AG04450 (cell line): Measurements from ENCODE around the gene EFEMP2. TPM values are rescaled to one million over a fixed set of nuclear protein-coding genes. Genes with fewer than 3 reads are reported as not detected.
"Not testable (repeated sequence)": the region's sequence is repeated elsewhere in the genome, so short reads cannot be mapped to it uniquely, and the experiment has no call there.

Experiments
- CTCF ChIA-PET: fragments of 300-600, 350-600 bp; formaldehyde crosslinking; extraction: SDS; loops from one replicate; lab custom pipeline; 2022; ENCODE audit warnings: antibody characterized with exemption, inconsistent platforms; lab: Charles Lee
- POLR2A ChIA-PET: fragments of 350-600 bp; formaldehyde crosslinking; extraction: SDS; loops from one replicate; lab custom pipeline; 2021; ENCODE audit warnings: antibody characterized with exemption, inconsistent platforms; lab: Yijun Ruan, JAX
- DNase-seq: peaks from one replicate; pipeline ENCODE4 v3.0.0-alpha.2; 2011; ENCODE audit warnings: low read depth, low spot score
- H3K27ac ChIP-seq: one replicate; pipeline ENCODE4 v1.5.1; 2012; ENCODE audit warnings: low read depth, low read length, control low read depth
- H3K27me3 ChIP-seq: one replicate; pipeline ENCODE4 v1.6.0; 2012; ENCODE audit warnings: low read length; ENCODE audit not compliant: control insufficient read depth, insufficient read depth
- H3K4me3 ChIP-seq: 2 replicates; pipeline ENCODE4 v1.5.1; 2011; ENCODE audit warnings: mild to moderate bottlenecking, low read depth, low read length, control low read depth
- H3K9me3 ChIP-seq: 2 replicates; pipeline ENCODE4 v1.5.1; 2012; ENCODE audit warnings: low read length; ENCODE audit not compliant: control insufficient read depth, insufficient read depth
- polyA plus RNA-seq: library from polyadenylated mRNA; depleted of rRNA; stranded (reverse); fragments of >200 nt; gene quantifications from 2 replicates; pipeline ENCODE4 v1.2.3, GENCODE V29; 2011
- TF ChIP-seq, protein P1 (sequence below): IDR thresholded peaks from 2 replicates; pipeline ENCODE4 v1.5.1; 2011; ENCODE audit warnings: low read depth, low read length, control low read depth, inconsistent platforms

The EFEMP2 gene
- polyA plus RNA-seq, 1 experiment: 190 TPM

GRCh38 chr11:65833297-65834030, 39.1 kb downstream of the EFEMP2 start, which contains the start of gene SNX32:
TSS of gene SNX32 (plus strand) at chr11:65833963. CDS start at chr11:65834066, 103 bp downstream.
- TF ChIP-seq, protein P1, sequence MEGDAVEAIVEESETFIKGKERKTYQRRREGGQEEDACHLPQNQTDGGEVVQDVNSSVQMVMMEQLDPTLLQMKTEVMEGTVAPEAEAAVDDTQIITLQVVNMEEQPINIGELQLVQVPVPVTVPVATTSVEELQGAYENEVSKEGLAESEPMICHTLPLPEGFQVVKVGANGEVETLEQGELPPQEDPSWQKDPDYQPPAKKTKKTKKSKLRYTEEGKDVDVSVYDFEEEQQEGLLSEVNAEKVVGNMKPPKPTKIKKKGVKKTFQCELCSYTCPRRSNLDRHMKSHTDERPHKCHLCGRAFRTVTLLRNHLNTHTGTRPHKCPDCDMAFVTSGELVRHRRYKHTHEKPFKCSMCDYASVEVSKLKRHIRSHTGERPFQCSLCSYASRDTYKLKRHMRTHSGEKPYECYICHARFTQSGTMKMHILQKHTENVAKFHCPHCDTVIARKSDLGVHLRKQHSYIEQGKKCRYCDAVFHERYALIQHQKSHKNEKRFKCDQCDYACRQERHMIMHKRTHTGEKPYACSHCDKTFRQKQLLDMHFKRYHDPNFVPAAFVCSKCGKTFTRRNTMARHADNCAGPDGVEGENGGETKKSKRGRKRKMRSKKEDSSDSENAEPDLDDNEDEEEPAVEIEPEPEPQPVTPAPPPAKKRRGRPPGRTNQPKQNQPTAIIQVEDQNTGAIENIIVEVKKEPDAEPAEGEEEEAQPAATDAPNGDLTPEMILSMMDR: no peak
- ChIA-PET CTCF (interaction anchor here (0.8 to 2.8 kb wide), 7 partner anchors 15 to 212 kb away, joined by 3 to 17 read pairs (median 5); partner anchors contain the start of gene KAT5), POLR2A (interaction anchor here (0.6 to 2.3 kb wide), 8 partner anchors 11 to 324 kb away, joined by 3 to 10 read pairs (median 4); partner anchors contain the start of genes CFL1 and RNASEH2C)
- H3K27me3 ChIP-seq: peaks cover 29% of the 10 kb centered on the region
- H3K4me3 ChIP-seq: peak within 1 kb of the TSS; percentile 85
- DNase-seq: peak; percentile 78
- H3K9me3 ChIP-seq: no peaks in the 10 kb centered on the region; the same call in 1 of the 2 replicates
- H3K27ac ChIP-seq: no peak within 1 kb of the TSS

DNA sequence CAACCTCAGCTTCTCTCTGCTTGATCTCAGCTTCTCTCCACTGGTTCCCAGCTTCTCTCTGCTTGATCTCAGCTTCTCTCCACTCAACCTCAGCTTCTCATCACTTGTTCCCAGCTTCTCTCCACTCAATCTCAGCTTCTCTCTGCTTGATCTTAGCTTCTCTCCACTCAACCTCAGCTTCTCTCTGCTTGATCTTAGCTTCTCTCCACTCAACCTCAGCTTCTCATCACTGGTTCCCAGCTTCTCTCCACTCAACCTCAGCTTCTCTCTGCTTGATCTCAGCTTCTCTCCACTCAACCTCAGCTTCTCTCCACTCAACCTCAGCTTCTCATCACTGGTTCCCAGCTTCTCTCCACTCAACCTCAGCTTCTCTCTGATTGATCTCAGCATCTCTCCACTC, 40.4 kb downstream of the EFEMP2 start:
- CTCF ChIA-PET: interaction anchor here (1.6 to 2.8 kb wide), 4 partner anchors 14 to 190 kb away, joined by 5 to 17 read pairs (median 9); partner anchors contain the start of gene KAT5
- peaks cover 30% of the 10 kb centered on the region for H3K27me3 ChIP-seq
- H3K27ac ChIP-seq, H3K9me3 ChIP-seq, DNase-seq, H3K4me3 ChIP-seq: not testable (repeated sequence)
- POLR2A ChIA-PET: interaction anchor here (2.3 kb wide), 1 partner anchor 26 kb away, joined by 10 read pairs; the partner anchor contains the start of gene CFL1

- H3K9me3 ChIP-seq: no peaks in the 10 kb centered on the region; the same call in 1 of the 2 replicates
- no peak overlapping the region for H3K27ac ChIP-seq
- no peak for DNase-seq
- H3K4me3 ChIP-seq: no peak overlapping the region
- POLR2A ChIA-PET: interaction anchor here (0.7 kb wide), 1 partner anchor 14 kb away, joined by 4 read pairs; no protein-coding TSS in a partner anchor
- CTCF ChIA-PET: interaction anchor here (1.6 kb wide), 1 partner anchor 11 kb away, joined by 7 read pairs; no protein-coding TSS in a partner anchor
- peaks cover 33% of the 10 kb centered on the region for H3K27me3 ChIP-seq
- TF ChIP-seq, protein P1: no peak
These were observed 43.1 kb downstream of the EFEMP2 start for GRCh38 chr11:65829459-65829858.

- TF ChIP-seq, protein P1: no peak
- peaks cover 23% of the 10 kb centered on the region for H3K27me3 ChIP-seq
- CTCF ChIA-PET: interaction anchor here (0.5 to 1.6 kb wide), 8 partner anchors 8 to 218 kb away, joined by 3 to 10 read pairs (median 5); partner anchors contain the start of gene MUS81
- H3K9me3 ChIP-seq: no peaks in the 10 kb centered on the region
- H3K4me3 ChIP-seq: no peak overlapping the region
- no peak overlapping the region for H3K27ac ChIP-seq
- POLR2A ChIA-PET: interaction anchor here (0.8 kb wide), 1 partner anchor 115 kb away, joined by 3 read pairs; no protein-coding TSS in a partner anchor
- DNase-seq: no peak
These were observed 45.4 kb downstream of the EFEMP2 start for GRCh38 chr11:65826984-65827735.
